Jurkat, Clone E6-1 (cell line): Measurements from ENCODE around the gene ARHGAP45.
"Not testable (repeated sequence)": the region's sequence is repeated elsewhere in the genome, so short reads cannot be mapped to it uniquely, and the experiment has no call there.

Experiments used
- DNase-seq: peaks from one replicate; pipeline ENCODE4 v3.0.0-alpha.2; 2011; ENCODE audit warnings: low read depth, low spot score
- H3K4me3 ChIP-seq: 2 replicates; pipeline ENCODE4 v1.5.1; 2011; ENCODE audit warnings: mild to moderate bottlenecking, low read length, control low read depth, moderate library complexity

Gene ARHGAP45

DNA sequence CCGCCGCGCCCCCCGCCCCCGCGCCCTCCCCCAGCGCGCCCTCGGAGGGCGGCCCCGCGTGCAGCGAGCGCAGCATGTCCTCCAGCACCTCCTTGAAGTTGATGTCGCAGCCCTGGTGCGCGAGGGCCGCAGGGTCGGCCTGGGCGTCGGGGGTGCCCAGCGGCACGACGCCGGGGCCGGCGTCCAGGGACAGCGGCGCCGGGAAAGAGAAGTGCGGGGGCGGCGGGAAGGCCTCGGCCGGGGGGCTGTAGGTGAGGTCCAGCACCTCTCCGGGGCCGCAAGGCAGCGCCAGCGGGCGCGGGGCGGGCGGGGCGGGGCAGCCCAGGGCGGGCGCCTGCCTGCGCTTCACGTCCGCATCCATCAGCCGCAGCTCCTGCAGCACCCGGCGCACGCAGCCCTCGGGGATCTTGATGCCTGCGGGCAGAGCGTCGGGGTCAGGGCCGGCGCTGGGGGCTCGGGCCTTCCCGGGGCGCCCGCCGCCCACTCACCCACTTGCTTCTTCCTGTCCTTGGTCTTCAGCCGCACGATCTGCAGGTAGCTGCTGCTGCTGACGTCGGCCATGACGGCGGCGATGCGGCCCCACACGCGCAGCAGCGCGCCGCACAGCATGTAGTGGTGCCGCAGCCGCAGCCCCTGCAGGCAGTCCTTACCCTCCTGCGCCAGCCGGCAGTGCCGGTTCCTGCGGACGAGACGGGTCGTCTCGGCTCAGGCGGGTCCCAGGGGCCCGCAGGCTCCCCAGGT, 41.5 kb downstream of the ARHGAP45 start:
- no peak for DNase-seq
- no peak overlapping the region for H3K4me3 ChIP-seq

DNA sequence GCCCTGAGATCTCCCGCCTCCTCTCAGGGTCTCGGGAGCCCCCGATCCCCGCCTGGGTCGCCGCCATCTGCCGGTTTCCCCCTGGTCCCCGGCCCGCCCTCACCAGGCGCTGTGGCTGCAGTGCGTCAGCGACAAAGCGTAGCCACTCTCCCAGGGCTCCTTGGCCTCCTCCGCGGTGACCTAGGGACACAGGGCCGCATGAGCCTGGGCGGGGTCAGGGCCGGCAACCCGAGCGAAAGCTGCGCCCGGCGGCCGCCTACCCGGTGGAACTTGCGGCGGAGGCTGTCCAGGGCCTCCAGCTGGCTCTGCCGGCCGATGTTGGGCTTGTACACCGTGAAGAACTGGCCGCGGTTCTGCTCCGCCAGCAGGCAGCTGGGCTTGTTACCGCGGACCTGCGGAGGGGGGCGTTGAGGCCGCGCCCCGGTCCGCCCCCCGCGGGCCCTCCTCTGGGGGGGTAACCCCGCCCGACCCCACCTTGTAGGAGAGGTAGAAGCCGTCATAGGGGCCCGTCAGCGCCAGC, 42.1 kb downstream of the ARHGAP45 start:
- H3K4me3 ChIP-seq, result no peak overlapping the region
- DNase-seq, result no peak

DNA sequence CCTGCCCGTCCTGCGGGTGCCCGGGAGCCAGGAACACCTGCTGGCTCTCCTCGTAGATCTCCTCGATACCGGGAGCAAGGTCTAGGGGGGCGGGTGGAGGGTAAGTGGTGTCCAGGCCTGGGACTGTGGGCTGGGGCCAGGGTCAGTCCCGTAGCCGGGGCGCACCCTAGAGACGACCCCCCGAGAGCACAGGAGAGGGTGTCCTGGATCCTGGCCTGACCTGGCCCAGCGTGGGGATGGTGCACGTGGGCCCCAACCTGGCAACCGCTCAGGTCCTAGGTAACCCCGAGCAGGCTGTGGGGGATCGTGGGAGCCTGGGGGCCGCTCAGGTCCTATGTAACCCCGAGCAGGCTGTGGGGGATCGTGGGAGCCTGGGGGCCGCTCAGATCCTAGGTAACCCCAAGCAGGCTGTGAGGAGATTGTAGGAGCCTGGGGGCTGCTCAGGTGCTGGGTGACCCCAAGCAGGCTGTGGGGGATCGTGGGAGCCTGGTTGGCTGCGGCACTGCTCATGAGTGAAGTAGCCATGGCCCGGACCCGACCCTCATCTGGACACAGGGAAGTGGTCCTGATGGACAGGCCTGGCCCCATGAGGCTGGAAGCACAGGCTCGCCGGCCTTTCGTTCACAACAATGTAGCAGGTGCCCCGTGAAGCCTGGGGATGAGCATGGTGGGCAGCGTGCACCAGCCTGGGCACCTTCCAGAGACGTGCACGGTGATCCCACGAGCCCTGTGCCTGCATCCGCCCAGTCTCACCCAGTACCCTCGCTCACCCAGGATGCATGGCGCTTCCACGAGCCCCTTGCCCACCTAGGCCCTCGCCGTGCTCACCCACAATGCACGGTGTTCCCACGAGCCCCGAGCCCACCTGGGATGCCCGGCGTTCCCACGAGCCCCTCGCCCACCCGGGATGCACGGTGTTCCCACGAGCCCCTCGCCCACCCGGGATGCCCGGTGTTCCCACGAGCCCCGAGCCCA, 43.0 kb downstream of the ARHGAP45 start:
- no peak overlapping the region for H3K4me3 ChIP-seq
- no peak for DNase-seq

DNA sequence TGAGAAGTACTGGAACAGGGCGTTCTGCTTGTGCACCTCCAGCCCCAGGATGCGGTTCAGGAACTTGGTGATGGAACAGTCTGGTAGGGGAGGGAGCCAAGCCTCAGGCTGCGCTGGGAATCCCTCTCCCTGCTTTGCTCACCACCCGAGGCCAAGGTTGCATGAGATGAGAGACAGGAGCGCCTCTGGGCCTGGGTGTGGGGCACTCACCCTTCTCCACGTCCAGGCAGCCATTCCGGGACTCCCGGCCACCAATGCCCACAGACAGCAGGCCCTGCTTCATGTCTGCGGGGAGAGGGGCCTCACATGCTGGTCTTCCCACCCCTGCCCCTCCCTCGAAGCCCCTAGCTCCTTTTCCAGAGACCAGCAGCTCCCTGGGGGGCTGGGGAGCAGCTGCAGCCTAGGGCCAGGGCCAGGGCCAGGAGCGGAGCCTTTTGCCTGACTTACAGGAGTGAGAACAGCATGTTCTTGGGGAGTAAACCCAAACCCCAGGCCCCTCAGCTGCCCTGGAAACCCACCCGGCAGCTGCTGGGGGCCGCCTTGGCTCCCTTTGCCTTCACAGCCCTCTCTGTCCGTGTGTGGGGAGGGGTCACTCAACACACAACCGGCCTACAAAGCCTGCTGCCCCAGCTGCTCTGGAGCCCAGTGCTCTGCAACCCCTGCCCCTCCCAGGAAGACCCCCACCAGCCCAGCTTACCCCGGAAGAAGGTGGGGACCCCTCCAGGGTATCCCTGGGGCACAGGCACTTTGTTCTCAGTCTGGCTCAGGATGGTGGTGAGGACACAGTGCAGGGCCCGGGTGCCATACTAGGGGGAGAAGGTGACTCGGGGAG, 44.1 kb downstream of the ARHGAP45 start:
- DNase-seq, result no peak
- H3K4me3 ChIP-seq, result no peak overlapping the region

DNA sequence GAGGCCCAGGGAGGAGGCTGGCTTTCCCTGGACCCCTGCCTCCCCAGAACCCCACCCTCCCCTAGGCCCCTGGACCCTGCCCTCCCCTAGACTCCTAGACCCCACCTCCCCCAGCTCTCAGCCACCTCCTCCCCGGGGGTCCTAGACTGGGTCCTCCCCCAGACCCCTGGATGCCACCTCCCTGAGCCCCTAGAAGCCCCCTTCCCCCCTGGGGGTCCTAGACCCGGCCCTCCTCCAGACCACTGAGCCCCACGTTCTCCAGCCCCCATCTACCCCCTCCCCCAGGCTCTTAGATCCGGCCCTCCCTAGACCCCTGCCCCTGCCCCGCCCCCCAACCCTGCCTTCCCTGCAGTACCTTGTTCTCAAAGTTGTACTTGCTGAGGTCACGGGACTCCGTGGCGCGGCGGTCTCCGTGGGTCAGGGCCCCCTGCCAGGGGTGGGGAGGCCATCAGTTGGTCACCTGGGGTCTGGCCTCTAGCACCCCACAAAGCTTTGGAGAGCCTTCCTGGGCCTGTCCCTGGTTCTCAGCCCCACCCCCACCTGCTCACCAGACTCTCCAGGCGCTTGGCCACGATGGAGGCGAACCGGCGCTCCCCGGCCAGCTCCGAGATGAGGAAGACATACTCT, 44.8 kb downstream of the ARHGAP45 start:
- no peak overlapping the region for H3K4me3 ChIP-seq
- DNase-seq, result no peak

DNA sequence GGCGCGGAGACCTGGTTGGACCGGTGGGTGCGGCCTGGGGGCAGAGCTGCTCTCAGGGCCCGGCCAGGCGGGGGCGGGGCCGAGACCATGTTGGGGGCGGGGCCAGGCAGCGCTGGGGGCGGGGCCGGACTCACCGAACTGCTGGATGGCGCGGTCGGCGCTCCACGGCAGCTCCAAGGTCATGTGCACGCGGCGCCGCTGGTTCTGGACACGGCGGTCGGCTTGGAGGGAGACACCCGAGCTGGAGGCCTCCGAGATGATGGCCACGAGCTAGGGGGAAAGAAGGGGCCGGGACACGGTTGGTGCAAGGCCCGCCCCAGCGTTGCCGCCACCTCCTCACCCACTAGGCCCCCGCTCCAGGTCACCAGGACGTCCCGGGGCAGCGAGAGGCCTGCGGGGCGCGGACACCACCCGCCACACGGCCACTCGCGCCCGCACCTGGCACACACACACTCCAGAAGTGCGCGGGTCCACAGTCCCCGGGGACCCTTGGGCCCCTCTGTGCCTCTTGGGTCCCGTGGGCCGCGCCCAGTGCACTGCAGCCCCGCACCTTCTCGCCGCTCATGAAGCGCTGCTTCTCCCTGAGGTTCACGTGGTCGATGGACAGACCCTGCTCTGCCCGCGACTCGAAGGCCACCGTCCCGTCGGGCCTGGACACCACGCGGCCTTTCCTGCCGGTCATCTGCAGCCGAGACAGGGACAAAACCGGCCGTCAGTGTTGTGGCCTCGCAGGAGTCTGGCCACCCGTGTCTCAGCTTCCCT, 45.5 kb downstream of the ARHGAP45 start:
- no peak overlapping the region for H3K4me3 ChIP-seq
- DNase-seq, result no peak

DNA sequence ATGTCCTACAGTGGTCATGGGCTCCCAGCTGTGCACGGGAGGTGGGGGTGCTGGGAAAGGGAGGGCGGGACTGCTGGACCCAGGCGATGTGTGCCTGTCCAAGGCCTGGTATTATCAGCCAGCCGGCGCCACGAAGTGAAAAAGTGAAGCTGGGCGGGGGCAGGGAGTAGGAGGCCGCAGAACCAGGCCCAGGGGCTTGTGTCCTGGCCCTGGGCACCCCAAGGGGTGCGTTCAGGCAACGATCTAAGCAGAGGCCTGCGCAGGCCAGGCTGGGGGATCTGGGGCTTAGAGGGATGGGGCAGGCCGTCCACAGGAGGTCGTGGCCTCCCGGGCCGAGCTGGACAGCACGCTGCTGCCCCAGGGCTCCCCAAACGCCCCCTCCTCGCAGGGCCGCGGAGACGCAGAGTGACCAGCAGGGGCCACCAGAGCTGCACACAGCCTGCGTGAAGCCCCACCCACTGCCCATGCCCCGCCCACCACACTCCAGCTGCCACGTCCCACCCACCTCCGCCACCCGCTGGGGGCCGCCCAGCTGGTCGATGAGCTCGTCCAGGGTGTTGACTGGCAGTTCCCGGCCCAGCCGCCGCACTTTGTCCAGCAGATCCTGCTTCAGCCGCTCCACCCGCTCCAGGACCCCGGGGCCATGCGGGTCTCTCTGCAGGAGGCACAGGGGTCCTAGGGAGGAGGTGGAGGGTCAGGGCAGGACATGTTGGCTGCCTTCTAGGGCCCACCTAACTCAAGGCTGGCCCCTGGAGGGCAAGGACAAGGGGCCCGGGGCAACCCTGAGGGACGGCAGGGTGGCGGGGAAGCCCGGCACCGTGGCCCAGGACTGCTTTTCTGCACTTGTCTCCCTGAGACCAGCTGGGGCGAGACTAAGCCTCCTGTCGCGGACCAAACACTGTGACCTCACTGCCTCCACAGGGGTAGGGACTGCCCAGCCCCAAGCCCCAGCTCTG, 46.3 kb downstream of the ARHGAP45 start:
- peak; percentile 63 for DNase-seq
- H3K4me3 ChIP-seq, result no peak overlapping the region

DNA sequence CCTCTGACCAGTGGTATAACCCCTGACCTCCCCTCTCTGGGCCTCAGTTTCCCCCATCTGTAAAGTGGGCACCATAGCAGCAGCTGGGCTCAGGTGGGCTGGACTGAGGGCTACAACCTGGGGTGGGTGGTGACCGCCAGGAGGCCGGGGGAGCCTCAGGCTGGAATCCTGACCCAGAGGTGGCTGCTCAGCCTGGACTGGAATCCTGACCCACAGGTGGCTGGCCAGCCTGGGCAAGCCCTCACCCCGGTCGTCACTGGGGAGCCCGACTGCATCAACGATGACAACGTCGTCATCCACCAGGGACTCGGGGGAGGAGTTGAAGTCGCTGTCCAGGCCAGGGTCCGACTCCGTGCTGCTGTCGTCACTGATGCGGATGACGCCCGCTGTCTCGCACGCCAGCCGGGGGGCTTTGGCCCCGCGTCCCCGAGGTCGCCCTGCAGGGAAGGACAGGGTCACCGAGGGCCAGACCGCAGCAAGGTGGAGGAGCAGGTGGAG, 47.1 kb downstream of the ARHGAP45 start:
- no peak overlapping the region for H3K4me3 ChIP-seq
- no peak for DNase-seq

DNA sequence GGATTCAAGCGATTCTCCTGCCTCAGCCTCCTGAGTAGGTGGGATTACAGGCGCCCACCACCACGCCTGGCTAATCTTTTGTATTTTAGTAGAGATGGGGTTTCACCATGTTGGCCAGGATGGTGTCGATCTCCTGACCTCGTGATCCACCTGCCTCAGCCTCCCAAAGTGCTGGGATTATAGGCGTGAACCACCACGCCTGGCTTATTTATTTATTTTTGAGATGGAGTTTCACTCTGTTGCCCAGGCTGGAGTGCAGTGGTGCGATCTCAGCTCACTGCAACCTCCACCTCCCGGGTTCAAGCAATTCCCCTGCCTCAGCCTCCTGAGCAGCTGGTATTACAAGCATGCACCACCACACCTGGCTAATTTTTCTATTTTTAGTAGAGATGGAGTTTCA, 47.8 kb downstream of the ARHGAP45 start:
- not testable (repeated sequence) for H3K4me3 ChIP-seq, DNase-seq

DNA sequence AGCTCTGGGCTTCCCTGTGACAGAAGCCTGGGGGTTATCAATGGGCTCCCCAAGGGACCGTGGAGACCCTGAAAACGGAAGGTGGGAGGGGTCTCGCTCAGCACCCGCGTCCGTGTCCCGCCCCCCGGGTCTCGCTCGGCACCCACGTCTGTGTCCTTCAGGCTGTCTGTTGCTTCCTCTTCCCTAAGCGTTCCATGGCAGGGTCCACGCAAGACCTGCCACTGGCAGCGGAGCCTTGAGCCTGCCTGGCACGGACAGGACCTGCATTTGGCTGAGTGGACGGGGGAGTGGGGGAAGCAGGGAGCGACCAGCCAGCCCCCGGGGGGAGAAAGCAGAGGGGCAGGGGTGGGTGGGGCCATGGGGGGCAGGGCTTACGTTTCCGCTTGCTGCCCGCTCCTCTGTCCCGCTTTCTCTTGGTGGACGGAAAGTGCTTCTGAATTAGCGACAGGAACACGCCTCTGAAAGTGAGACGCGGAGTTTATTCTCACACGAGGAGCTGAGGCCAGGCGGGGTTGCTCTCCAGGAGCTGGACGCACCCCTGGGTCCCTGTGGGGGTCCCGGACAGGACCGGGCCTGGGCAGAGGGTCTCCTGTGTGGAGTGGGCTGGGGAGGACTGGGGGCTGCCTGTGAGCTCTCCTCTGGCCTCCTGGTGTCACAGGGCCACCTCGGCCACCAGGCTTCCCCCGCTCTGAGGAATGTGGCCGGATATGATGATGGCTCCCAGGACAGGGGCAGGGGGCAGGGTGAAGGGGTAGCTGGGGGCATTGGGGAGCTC, 48.9 kb downstream of the ARHGAP45 start:
- no peak for DNase-seq
- no peak overlapping the region for H3K4me3 ChIP-seq

DNA sequence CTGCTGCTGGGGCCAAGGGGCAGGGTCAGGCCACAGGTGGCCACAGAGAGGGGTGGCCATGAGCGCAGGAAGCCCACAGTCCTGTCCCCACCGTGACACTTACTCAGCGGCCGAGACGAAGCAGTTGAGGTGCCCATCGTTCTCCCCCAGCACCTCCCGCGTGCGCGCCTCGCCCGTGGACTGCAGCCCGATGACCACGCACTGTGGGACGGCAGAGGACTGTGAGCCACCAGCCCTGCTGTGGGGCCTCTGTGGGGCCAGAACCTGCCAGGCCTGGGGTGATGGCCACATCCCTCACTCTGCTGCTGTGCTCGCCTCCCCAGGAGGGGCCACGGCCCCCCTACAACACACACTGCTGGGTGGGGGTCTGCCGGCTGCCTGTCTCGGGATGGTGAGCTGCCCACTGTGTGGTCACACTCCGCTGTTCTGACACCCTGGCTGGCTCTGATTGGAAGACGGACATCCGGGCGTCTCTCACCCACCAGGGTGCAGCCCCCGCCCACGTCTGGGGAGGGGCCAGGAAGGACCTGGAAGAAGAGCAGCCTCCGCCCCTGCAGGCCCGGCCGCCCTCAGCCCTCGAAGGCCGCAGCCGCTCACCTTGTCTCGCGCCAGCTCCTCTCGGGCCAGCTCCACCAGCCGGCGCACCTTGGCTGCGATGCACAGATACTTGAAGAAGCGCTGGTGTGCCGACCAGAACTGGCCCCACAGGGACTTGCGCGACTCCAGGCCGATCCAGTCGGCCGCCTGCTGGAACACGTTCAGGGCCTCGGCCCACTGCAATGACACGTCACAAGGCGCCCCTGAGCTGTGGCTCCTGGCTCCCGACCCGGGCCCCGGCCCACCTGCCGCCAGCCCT, 50.0 kb downstream of the ARHGAP45 start:
- no peak overlapping the region for H3K4me3 ChIP-seq
- DNase-seq, result no peak

DNA sequence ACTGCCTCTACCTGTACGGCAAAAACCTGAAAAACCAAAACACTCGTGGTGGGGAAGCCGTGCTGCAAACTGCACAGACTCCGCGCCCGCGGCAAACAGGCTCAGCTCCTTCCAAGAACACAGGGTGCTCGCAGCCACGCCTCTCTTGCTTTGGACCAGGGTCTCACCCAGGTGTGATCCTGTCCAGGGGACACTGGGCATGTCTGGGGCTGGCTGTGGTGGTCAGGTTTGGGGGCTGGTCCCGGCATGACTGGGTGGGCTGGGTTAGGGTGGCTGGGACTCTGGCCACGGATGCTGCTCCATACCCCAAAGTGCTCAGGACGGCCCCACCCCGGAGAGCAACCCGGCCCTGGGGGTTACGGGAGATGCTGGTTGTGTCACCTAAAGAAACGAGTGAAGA, 50.7 kb downstream of the ARHGAP45 start:
- no peak for DNase-seq
- H3K4me3 ChIP-seq, result no peak overlapping the region

DNA sequence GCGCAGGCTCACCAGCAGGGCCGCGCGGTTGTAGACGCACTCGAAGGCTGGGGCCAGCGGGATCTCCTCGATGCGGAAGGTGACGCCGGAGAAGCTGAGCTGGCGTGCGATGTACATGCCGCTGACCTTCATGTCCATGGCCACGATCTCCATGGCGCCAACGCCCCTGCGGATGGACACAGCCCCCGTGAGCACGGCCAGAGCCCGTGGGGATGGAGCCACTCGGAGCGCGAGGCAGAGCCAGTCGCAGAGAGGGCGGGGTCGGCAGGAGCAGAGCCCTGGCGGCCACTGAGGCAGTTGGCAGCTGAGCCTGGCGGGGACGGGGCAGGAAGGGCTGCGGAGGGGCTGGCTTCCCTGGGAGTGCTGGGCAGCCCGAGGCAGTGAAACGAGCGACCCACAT, 52.0 kb downstream of the ARHGAP45 start:
- no peak for DNase-seq
- H3K4me3 ChIP-seq, result no peak overlapping the region

DNA sequence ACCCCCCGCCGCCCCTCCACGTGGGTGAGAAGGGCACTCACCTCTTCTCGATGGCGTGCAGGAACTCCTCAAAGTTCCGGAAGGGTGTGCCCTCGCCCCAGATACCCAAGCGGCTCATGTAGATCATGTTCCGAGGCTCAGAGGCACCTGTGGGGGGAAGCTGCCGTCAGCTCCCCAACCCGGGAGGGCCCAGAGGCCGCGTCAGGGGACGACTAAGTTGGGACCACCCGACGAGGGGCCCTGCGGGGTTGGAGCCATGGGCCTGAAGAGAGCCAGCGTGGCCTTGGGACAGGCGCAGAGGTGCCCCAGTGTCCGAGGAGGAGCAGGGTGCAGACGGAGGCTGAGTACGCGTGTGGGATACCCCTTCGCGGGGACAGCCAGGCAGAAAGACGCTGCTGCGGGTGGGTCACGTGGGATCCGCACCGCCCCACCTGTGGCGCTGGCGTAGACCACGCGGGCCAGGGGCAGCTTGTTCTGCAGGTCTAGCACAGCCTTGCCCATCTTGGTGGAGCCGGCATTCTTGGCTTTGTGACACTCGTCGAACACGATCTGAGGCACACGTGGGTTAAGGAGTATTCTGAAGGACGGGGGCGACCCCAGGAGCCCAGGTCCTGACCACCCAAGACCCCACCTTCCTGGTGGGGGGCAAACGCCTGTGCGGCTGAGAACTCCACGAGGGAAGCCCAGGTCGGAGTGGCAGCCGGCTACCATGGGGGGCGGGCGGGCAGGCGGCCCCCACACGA, 52.7 kb downstream of the ARHGAP45 start:
- H3K4me3 ChIP-seq, result no peak overlapping the region
- DNase-seq, result no peak

DNA sequence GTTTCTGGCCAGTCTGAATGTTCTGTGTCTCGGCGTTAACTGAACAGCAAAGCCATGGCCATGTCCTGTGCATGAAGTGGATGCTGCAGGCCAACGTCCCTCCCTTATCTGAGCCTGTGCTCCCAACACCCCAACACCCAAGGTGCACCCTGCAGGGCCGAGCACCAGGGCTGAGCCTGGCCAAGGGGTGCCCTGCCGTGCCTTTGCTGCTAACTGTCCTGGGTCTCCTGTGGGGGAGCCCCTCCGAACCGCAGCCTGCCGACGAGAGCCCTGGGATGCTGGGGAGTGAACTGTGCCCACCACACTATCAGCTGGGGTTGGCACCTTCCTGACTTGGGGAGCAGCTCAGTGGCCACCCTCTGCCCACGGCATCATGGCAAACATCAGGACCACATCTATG, 54.4 kb downstream of the ARHGAP45 start:
- no peak overlapping the region for H3K4me3 ChIP-seq
- no peak for DNase-seq
